Activated CD4-positive, alpha-beta memory T cell treated with anti-CD3 and anti-CD28 coated beads for 36 hours (primary cell): ENCODE data around the gene RALA. TPM values are rescaled to one million over a fixed set of nuclear protein-coding genes. Genes with fewer than 3 reads are reported as not detected.

Experiments used
- CTCF ChIA-PET: fragments of 350-600 bp; sonication (Branson Sonifier 250); formaldehyde crosslinking; loops from one replicate; lab custom pipeline; 2021; ENCODE audit warnings: antibody characterized with exemption, inconsistent platforms; lab: Charles Lee
- POLR2A ChIA-PET: fragments of 350-600 bp; sonication (Branson Sonifier 250); formaldehyde crosslinking; loops from one replicate; lab custom pipeline; 2021; ENCODE audit warnings: antibody characterized with exemption; lab: Charles Lee
- DNase-seq: peaks from one replicate; pipeline ENCODE4 v3.0.0-alpha.2; 2020
- H3K27ac Mint-ChIP-seq: one replicate; pipeline ENCODE4 v1.8.0; 2021; ENCODE audit warnings: mixed read lengths
- H3K27me3 Mint-ChIP-seq: one replicate; pipeline ENCODE4 v1.8.0; 2021; ENCODE audit warnings: mixed read lengths
- H3K36me3 Mint-ChIP-seq: one replicate; pipeline ENCODE4 v1.8.0; 2021; ENCODE audit warnings: mixed read lengths
- H3K4me1 Mint-ChIP-seq: one replicate; pipeline ENCODE4 v1.8.0; 2021; ENCODE audit warnings: low read depth, mixed read lengths
- H3K4me3 Mint-ChIP-seq: one replicate; pipeline ENCODE4 v1.8.0; 2021; ENCODE audit warnings: mild to moderate bottlenecking, mixed read lengths
- H3K9me3 Mint-ChIP-seq: one replicate; pipeline ENCODE4 v1.8.0; 2021; ENCODE audit warnings: mixed read lengths
- intact Hi-C: fragments of 100-400 bp; cut with micrococcal nuclease; formaldehyde crosslinking; loops from one replicate; pipeline ENCODE4 v1.15.1; 2023
- total RNA-seq, 2 experiments: library from RNA; stranded (reverse); gene quantifications; one replicate each; pipeline ENCODE4 v1.2.3, GENCODE V29; 2021

RALA gene
- total RNA-seq, 2 experiments from 2014 or later = 27.1 to 31.4 TPM

GRCh38 chr7:39592586-39592985 lies 30.8 kb upstream of the RALA start:
- Mint-ChIP-seq H3K27ac (peak overlapping the region; percentile 68), H3K9me3 (no peaks in the 10 kb centered on the region), H3K27me3 (no peaks in the 10 kb centered on the region), H3K36me3 (peaks cover 2% of the 10 kb centered on the region), H3K4me3 (no peak overlapping the region), H3K4me1 (peaks cover 38% of the 10 kb centered on the region)
- CTCF ChIA-PET = interaction anchor here (0.7 to 2.6 kb wide), 6 partner anchors 12 to 542 kb away, joined by 3 to 12 read pairs (median 3); partner anchors contain the start of gene MPLKIP
- DNase-seq = no peak
- POLR2A ChIA-PET = no interaction called here
- intact Hi-C loops = loop anchor here (1.0 to 2.0 kb wide), 2 partner anchors 16 to 94 kb away; no protein-coding TSS in a partner anchor

- CTCF ChIA-PET = interaction anchor here (0.6 kb wide), 2 partner anchors 13 to 403 kb away, joined by 3 to 4 read pairs; no protein-coding TSS in a partner anchor
- intact Hi-C loops = no loop called here
- peaks cover 2% of the 10 kb centered on the region for H3K36me3 Mint-ChIP-seq
- POLR2A ChIA-PET = no interaction called here
- H3K4me1 Mint-ChIP-seq = peaks cover 29% of the 10 kb centered on the region
- H3K9me3 Mint-ChIP-seq = no peaks in the 10 kb centered on the region
- no peak overlapping the region for H3K27ac Mint-ChIP-seq
- no peaks in the 10 kb centered on the region for H3K27me3 Mint-ChIP-seq
- H3K4me3 Mint-ChIP-seq = no peak overlapping the region
- no peak for DNase-seq
These were observed 28.3 kb upstream of the RALA start for GRCh38 chr7:39594988-39595620.

- DNase-seq = no peak
- H3K27ac Mint-ChIP-seq = no peak overlapping the region
- no peaks in the 10 kb centered on the region for H3K27me3 Mint-ChIP-seq
- H3K4me3 Mint-ChIP-seq = no peak overlapping the region
- ChIA-PET POLR2A (no interaction called here), CTCF (no interaction called here)
- H3K36me3 Mint-ChIP-seq = no peaks in the 10 kb centered on the region
- intact Hi-C loops = no loop called here
- peaks cover 31% of the 10 kb centered on the region for H3K4me1 Mint-ChIP-seq
- no peaks in the 10 kb centered on the region for H3K9me3 Mint-ChIP-seq
These were observed 21.0 kb upstream of the RALA start for GRCh38 chr7:39602351-39602750.

DNA sequence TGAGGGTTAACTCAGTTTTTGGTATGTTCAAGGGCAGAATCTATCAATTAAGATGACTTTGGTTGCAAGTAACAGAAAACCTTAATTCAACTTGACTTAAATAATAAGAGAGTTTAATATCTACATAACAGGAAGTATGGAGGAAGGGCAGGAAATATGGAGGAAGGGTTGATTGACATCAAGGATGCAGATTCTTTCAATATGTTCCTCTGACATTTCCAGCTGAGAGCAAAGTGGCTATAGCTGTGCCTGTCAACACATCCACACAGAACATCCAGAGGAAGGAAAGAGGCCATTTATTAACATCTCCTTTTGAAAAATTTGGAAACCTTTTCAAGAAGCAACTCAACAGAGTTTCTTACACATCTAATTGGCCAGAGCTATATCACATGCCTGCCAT lies 19.4 kb upstream of the RALA start:
- DNase-seq = no peak
- Mint-ChIP-seq H3K4me1 (peaks cover 38% of the 10 kb centered on the region), H3K9me3 (no peaks in the 10 kb centered on the region), H3K27ac (no peak overlapping the region), H3K27me3 (no peaks in the 10 kb centered on the region), H3K4me3 (no peak overlapping the region), H3K36me3 (no peaks in the 10 kb centered on the region)
- POLR2A ChIA-PET = no interaction called here
- CTCF ChIA-PET = no interaction called here
- intact Hi-C loops = no loop called here

DNA sequence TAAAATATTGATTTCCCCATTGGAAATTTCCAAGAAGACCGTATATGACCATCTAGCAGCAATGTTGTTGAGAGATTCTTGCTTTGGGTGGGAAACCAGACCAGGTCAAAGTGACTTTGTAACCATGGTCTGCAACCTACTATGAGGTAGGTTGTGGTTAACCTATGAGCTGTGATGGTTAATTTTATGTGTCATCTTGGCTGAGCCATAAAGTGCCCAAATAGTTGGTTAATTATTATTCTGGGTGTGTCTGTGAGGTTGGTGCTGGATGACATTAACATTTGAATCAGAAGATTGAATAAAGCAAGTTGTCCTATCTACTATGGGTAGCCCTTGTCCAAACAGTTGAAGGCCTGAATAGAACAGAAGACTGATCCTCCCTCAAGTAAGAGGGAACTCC lies 18.3 kb upstream of the RALA start:
- Mint-ChIP-seq H3K27me3 (peaks cover 3% of the 10 kb centered on the region), H3K4me3 (no peak overlapping the region), H3K27ac (no peak overlapping the region), H3K4me1 (peaks cover 48% of the 10 kb centered on the region), H3K9me3 (no peaks in the 10 kb centered on the region), H3K36me3 (no peaks in the 10 kb centered on the region)
- no peak for DNase-seq
- CTCF ChIA-PET = interaction anchor here (0.9 kb wide), 1 partner anchor 25 kb away, joined by 3 read pairs; no protein-coding TSS in a partner anchor
- POLR2A ChIA-PET = no interaction called here
- intact Hi-C loops = no loop called here

DNA sequence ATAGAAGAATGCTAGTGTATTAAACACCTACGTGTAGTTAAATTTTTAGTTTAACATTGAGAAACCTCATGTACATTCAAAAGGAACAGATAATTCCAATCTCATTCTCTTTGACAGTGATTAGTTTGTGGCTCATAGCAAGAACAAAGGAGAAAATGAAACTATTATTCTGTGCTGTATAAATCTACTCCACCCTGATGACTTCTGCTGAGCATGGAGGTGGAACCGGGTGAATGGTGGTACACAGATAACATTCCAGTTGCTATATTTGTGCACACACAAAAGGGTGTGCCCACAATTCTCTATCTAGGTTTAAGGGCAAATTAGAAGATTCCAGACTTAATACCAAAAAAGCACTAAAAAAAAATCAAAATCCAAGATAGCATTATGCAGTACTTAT lies 17.0 kb upstream of the RALA start:
- no peak for DNase-seq
- H3K4me1 Mint-ChIP-seq = peaks cover 48% of the 10 kb centered on the region
- POLR2A ChIA-PET = no interaction called here

GRCh38 chr7:39606941-39607340 lies 16.4 kb upstream of the RALA start:
- Mint-ChIP-seq H3K27ac (no peak overlapping the region), H3K9me3 (no peaks in the 10 kb centered on the region), H3K27me3 (peaks cover 6% of the 10 kb centered on the region), H3K36me3 (no peaks in the 10 kb centered on the region), H3K4me1 (peaks cover 48% of the 10 kb centered on the region), H3K4me3 (no peak overlapping the region)
- intact Hi-C loops = no loop called here
- DNase-seq = no peak
- ChIA-PET CTCF (no interaction called here), POLR2A (no interaction called here)

More for the DNA sequence above, 17.0 kb upstream of the RALA start:
- Mint-ChIP-seq H3K4me3 (no peak overlapping the region), H3K36me3 (no peaks in the 10 kb centered on the region), H3K27ac (no peak overlapping the region), H3K27me3 (peaks cover 6% of the 10 kb centered on the region), H3K9me3 (no peaks in the 10 kb centered on the region)
- intact Hi-C loops = no loop called here
- CTCF ChIA-PET = no interaction called here

DNA sequence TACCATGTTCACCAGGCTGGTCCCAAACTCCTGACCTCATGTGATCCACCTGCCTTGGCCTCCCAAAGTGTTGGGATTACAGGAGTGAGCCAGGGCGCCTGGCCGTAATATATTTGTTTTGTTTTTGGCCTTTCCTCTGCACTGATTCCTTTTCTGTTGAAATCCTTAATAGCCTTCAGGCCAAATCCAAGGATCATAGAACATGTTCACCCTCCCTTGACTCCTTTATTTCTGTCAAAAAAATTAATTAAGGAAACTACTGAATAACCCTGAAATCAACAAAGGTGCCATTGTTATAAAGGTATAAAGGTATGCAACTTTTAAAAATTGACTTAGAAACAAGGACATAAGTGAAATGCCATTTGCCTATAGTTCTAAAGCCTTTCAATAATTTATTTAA lies 15.5 kb upstream of the RALA start:
- POLR2A ChIA-PET = no interaction called here
- CTCF ChIA-PET = interaction anchor here (1.0 kb wide), 1 partner anchor 139 kb away, joined by 4 read pairs; no protein-coding TSS in a partner anchor
- peaks cover 48% of the 10 kb centered on the region for H3K4me1 Mint-ChIP-seq
- no peak overlapping the region for H3K27ac Mint-ChIP-seq
- intact Hi-C loops = loop anchor here (2.0 kb wide), 2 partner anchors 15 kb away; partner anchors contain the start of gene RALA
- H3K9me3 Mint-ChIP-seq = no peaks in the 10 kb centered on the region
- H3K4me3 Mint-ChIP-seq = no peak overlapping the region
- H3K27me3 Mint-ChIP-seq = peaks cover 8% of the 10 kb centered on the region
- H3K36me3 Mint-ChIP-seq = no peaks in the 10 kb centered on the region
- DNase-seq = no peak

DNA sequence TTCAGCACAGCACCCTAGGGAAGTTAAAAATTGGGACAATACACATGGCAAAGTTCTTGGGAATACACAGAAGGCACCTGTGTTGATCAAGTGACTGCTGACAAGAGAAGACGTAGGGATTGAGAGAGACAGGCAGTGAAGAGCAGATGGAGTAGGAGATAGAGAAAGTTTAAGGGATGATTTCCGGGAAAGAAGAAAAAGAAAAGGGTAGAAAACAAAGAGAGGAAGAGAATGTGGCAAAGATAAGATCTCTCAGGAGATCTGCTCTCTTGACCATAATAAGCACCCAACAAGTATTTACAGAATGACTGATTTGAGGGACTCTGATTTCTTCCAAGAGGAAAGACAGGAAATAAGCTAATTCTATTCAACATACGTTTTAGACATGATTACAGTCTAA lies 15.1 kb upstream of the RALA start:
- Mint-ChIP-seq H3K36me3 (no peaks in the 10 kb centered on the region), H3K4me1 (peaks cover 48% of the 10 kb centered on the region), H3K9me3 (no peaks in the 10 kb centered on the region), H3K27me3 (peaks cover 8% of the 10 kb centered on the region), H3K27ac (no peak overlapping the region), H3K4me3 (no peak overlapping the region)
- CTCF ChIA-PET = interaction anchor here (1.0 to 2.9 kb wide), 3 partner anchors 10 to 138 kb away, joined by 4 to 14 read pairs (median 4); no protein-coding TSS in a partner anchor
- intact Hi-C loops = loop anchor here (2.0 kb wide), 2 partner anchors 15 kb away; partner anchors contain the start of gene RALA
- POLR2A ChIA-PET = interaction anchor here (1.9 kb wide), 1 partner anchor 15 kb away, joined by 9 read pairs; the partner anchor contains the start of gene RALA
- DNase-seq = no peak

DNA sequence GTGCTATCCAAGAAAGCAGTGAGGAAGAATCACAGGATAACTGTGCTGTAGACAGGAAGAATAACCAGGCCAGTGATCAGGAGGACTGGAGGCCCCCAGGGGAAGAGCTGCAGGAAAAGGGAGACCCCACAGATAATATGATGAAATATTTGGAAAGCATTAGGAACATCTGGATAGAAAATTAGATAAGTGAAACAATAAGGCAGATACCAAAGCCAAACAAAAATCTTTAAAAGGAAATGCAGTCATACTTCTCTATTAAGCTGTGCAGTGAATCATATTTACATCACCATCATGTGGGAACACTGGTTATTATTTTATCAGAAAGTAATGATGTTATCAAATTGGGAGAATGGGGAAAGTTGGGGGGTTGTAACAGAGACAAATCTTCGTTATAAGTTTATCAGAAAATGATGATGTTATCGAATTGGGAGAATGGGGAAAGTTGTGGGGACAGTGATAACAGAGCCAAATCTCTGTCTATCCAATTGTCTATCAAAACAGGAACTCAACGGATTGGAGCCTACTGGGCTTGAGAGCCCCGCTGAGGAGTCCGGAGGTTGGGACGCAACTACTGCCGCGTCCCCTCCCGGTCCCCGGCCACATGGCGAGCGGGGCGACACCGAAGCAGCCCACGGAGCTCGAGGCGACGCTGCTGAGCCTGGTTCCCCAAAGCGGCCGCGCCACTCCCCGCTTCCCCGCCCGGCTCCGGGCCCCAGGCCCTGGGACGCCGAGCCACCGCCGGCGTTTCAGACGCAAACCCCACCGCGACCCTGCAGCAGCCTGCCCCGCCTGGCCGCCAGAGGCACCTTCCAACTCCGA lies 14.0 kb upstream of the RALA start:
- peaks cover 8% of the 10 kb centered on the region for H3K27me3 Mint-ChIP-seq
- H3K36me3 Mint-ChIP-seq = no peaks in the 10 kb centered on the region
- CTCF ChIA-PET = interaction anchor here (0.7 to 2.9 kb wide), 3 partner anchors 11 to 29 kb away, joined by 3 to 14 read pairs (median 4); no protein-coding TSS in a partner anchor
- peak; percentile 21 for DNase-seq
- intact Hi-C loops = loop anchor here (2.0 kb wide), 2 partner anchors 13 to 17 kb away; partner anchors contain the start of gene RALA
- H3K9me3 Mint-ChIP-seq = no peaks in the 10 kb centered on the region
- peaks cover 41% of the 10 kb centered on the region for H3K4me1 Mint-ChIP-seq
- peak overlapping the region; percentile 31 for H3K4me3 Mint-ChIP-seq
- POLR2A ChIA-PET = interaction anchor here (1.9 kb wide), 1 partner anchor 14 kb away, joined by 9 read pairs; the partner anchor contains the start of gene RALA
- peak overlapping the region; percentile 49 for H3K27ac Mint-ChIP-seq

DNA sequence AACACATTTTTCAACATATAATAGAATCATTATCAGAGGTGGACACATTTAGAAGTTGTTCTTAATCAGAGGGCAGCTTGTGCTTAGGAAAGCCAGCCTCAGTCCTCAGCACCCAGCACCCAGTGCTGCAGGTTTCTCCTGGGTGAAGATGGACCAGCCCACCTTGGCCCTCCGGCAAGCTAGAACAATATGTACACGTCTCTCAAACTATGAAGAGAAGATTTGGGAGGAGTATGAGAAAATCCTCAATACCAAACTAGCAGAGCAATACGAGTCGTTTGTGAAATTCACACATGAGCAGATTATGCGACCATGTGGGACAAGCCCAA lies 13.5 kb upstream of the RALA start:
- no peaks in the 10 kb centered on the region for H3K9me3 Mint-ChIP-seq
- peaks cover 39% of the 10 kb centered on the region for H3K4me1 Mint-ChIP-seq
- no peak for DNase-seq
- no peak overlapping the region for H3K4me3 Mint-ChIP-seq
- H3K36me3 Mint-ChIP-seq = no peaks in the 10 kb centered on the region
- no peak overlapping the region for H3K27ac Mint-ChIP-seq
- ChIA-PET POLR2A (interaction anchor here (1.9 kb wide), 1 partner anchor 14 kb away, joined by 9 read pairs; the partner anchor contains the start of gene RALA), CTCF (interaction anchor here (0.7 to 2.9 kb wide), 2 partner anchors 13 to 29 kb away, joined by 3 to 14 read pairs; no protein-coding TSS in a partner anchor)
- intact Hi-C loops = loop anchor here (2.0 kb wide), 2 partner anchors 13 to 17 kb away; partner anchors contain the start of gene RALA
- H3K27me3 Mint-ChIP-seq = peaks cover 8% of the 10 kb centered on the region

DNA sequence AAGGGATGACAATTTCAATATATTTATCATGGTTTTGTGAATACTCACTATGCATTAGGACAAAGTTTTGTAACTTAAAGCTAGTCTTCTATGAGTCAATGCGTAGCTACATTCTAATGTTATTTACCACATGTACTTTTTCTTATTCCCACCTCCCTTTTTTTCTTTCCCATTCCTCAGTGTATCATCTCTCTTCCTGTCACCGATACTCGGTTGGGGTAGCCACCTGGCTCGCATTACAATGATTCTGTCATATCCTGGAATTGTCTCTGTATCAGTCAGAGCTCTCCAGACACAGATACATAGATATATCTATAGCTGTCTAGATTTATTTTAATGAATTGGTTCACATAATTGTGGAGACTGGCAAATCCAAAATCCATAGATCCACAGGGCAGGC lies 9.8 kb upstream of the RALA start:
- no peaks in the 10 kb centered on the region for H3K9me3 Mint-ChIP-seq
- H3K4me3 Mint-ChIP-seq = no peak overlapping the region
- intact Hi-C loops = no loop called here
- H3K27ac Mint-ChIP-seq = no peak overlapping the region
- peaks cover 12% of the 10 kb centered on the region for H3K4me1 Mint-ChIP-seq
- no peaks in the 10 kb centered on the region for H3K36me3 Mint-ChIP-seq
- ChIA-PET CTCF (no interaction called here), POLR2A (interaction anchor here (1.2 kb wide), 1 partner anchor 10 kb away, joined by 3 read pairs; the partner anchor contains the start of gene RALA)
- DNase-seq = no peak
- H3K27me3 Mint-ChIP-seq = peaks cover 9% of the 10 kb centered on the region
